ENCODE measurements around the gene RADIL.
A peak's percentile ranks its signal among the peaks of the same experiment; 100 is the strongest.

Gene RADIL

GRCh38 chr7:4768597-4769569 lies 114.6 kb downstream of the RADIL start:
- DNase-seq: no peak

GRCh38 chr7:4766666-4767519 lies 116.6 kb downstream of the RADIL start:
- DNase-seq: no peak

- DNase-seq: no peak
Measured at GRCh38 chr7:4765776-4766490, 117.6 kb downstream of the RADIL start.

GRCh38 chr7:4764402-4765007 lies 119.0 kb downstream of the RADIL start:
- no peak for DNase-seq

- no peak for DNase-seq
Measured at GRCh38 chr7:4763794-4764185, 119.7 kb downstream of the RADIL start.

- DNase-seq: no peak
Measured at GRCh38 chr7:4763091-4763793, 120.3 kb downstream of the RADIL start.

- DNase-seq: no peak
Measured at GRCh38 chr7:4762121-4763055, 121.1 kb downstream of the RADIL start.

- no peak for DNase-seq
Measured at GRCh38 chr7:4760952-4761351, 122.6 kb downstream of the RADIL start.

- no peak for DNase-seq
Measured at GRCh38 chr7:4759211-4759610, 124.3 kb downstream of the RADIL start.

- DNase-seq: no peak
Measured at GRCh38 chr7:4758791-4759190, 124.7 kb downstream of the RADIL start.

- no peak for DNase-seq
Measured at GRCh38 chr7:4758111-4758510, 125.4 kb downstream of the RADIL start.

GRCh38 chr7:4755045-4755444 lies 128.5 kb downstream of the RADIL start:
- no peak for DNase-seq

- DNase-seq: no peak
Measured at GRCh38 chr7:4754433-4755010, 129.0 kb downstream of the RADIL start.

GRCh38 chr7:4753598-4754432 lies 129.7 kb downstream of the RADIL start:
- DNase-seq: peak; percentile 90

- no peak for DNase-seq
Measured at GRCh38 chr7:4751398-4751947, 132.0 kb downstream of the RADIL start.

GRCh38 chr7:4749798-4750197 lies 133.7 kb downstream of the RADIL start:
- no peak for DNase-seq

- DNase-seq: no peak
Measured at GRCh38 chr7:4749363-4749762, 134.2 kb downstream of the RADIL start.

Data from activated CD4-positive, alpha-beta T cell treated with anti-CD3 and anti-CD28 coated beads for 48 hours (primary cell).